Fibroblast of lung (primary cell): Measurements from ENCODE around the gene SPACA9. TPM values are rescaled to one million over a fixed set of nuclear protein-coding genes. Genes with fewer than 3 reads are reported as not detected.

ENCODE experiments used
- DNase-seq, 2 donors: peaks; one replicate each; pipeline versions ENCODE4 v3.0.0 to v3.0.0-alpha.2; 2010; ENCODE audit warnings: low read depth in 2 of 2
- H2AFZ ChIP-seq: 2 replicates; pipeline ENCODE4 v1.5.1; 2012; ENCODE audit warnings: low read length, control low read depth, inconsistent platforms
- H3K27ac ChIP-seq: 2 replicates; pipeline ENCODE4 v1.5.1; 2011; ENCODE audit warnings: low read length, control low read depth; ENCODE audit not compliant: insufficient read depth
- H3K27me3 ChIP-seq: 2 replicates; pipeline ENCODE4 v1.5.1; 2011; ENCODE audit warnings: mild to moderate bottlenecking, low read length; ENCODE audit not compliant: control insufficient read depth, insufficient read depth
- H3K36me3 ChIP-seq: 2 replicates; pipeline ENCODE4 v1.5.1; 2011; ENCODE audit warnings: low read length; ENCODE audit not compliant: control insufficient read depth, insufficient read depth
- H3K4me1 ChIP-seq: 2 replicates; pipeline ENCODE4 v1.5.1; 2011; ENCODE audit warnings: low read length; ENCODE audit not compliant: control insufficient read depth, insufficient read depth; ENCODE audit errors: extremely low read depth
- H3K4me2 ChIP-seq: 2 replicates; pipeline ENCODE4 v1.5.1; 2011; ENCODE audit warnings: low read length, control low read depth; ENCODE audit not compliant: insufficient read depth; ENCODE audit errors: extremely low read depth
- H3K4me3 ChIP-seq, 4 experiments: fragments of 200-600 bp in 1 of 4; sonication (generic) in 1 of 4; replicated peaks in 1 of 4; 2 replicates each; pipeline ENCODE4 v1.5.1; 2011 to 2016; ENCODE audit warnings: low read length in 4 of 4, low read depth in 3 of 4, mild to moderate bottlenecking in 3 of 4, control low read depth in 2 of 4, inconsistent platforms in 1 of 4, mixed read lengths in 1 of 4; ENCODE audit not compliant: insufficient read depth in 1 of 4; ENCODE audit errors: control extremely low read depth in 1 of 4
- H3K79me2 ChIP-seq: 2 replicates; pipeline ENCODE4 v1.5.1; 2012; ENCODE audit warnings: mild to moderate bottlenecking, low read length, inconsistent platforms; ENCODE audit not compliant: control insufficient read depth, insufficient read depth
- H3K9ac ChIP-seq: 2 replicates; pipeline ENCODE4 v1.5.1; 2011; ENCODE audit warnings: mild to moderate bottlenecking, low read length, control low read depth; ENCODE audit not compliant: insufficient read depth
- H3K9me3 ChIP-seq: 2 replicates; pipeline ENCODE4 v1.5.1; 2012; ENCODE audit warnings: low read depth, low read length; ENCODE audit not compliant: control insufficient read depth, insufficient read depth
- H4K20me1 ChIP-seq: 2 replicates; pipeline ENCODE4 v1.5.1; 2011; ENCODE audit warnings: low read length; ENCODE audit not compliant: control insufficient read depth, insufficient read depth; ENCODE audit errors: extremely low read depth
- CTCF ChIP-seq, 2 donors: IDR thresholded peaks in 1 of 2; conservative IDR thresholded peaks in 1 of 2; 1 replicate in 1 of 2; 2 replicates in 1 of 2; pipeline ENCODE4 v1.5.1; 2011 to 2012; ENCODE audit warnings: low read length in 2 of 2, control low read depth in 1 of 2, inconsistent platforms in 1 of 2, low read depth in 1 of 2, mild to moderate bottlenecking in 1 of 2
- EZH2 ChIP-seq: IDR thresholded peaks from 2 replicates; pipeline ENCODE4 v1.5.1; 2012; ENCODE audit warnings: low read length, control low read depth, mild to moderate bottlenecking; ENCODE audit errors: missing control alignments
- polyA plus RNA-seq, 2 donors: library from polyadenylated mRNA; depleted of rRNA in 1 of 2; stranded (reverse) in 1 of 2; unstranded in 1 of 2; fragments of >200 nt; gene quantifications; 2 replicates each; pipeline ENCODE4 v1.2.1, GENCODE V29; 2011 to 2012; ENCODE audit warnings: missing spikeins in 1 of 2
- total RNA-seq: library from RNA; depleted of rRNA; stranded (reverse); fragments of >200 nt; gene quantifications from 2 replicates; pipeline ENCODE4 v1.2.1, GENCODE V29; 2014

SPACA9 gene
- total and polyA plus RNA-seq, 2 donors (not counting 1 experiment from before 2014, with no cell fraction given): 4.3 to 4.4 TPM

DNA sequence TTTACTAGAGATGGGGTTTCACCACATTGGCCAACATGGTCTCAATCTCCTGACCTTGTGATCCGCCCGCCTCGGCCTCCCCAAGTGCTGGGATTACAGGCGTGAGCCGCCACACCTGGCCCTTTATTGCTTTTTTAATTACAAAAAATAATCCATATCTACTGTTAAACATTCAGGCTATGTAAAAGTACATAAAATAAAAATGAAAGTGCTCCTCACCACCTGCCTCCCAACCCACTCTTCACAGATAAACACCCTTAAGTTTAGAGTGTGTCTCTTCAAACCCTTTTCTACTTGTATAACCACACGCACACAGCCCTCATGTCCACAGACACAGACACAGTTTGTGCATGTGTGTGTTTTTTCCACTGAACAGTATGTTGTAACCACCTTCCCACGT lies 49.0 kb downstream of the SPACA9 start:
- H3K36me3 ChIP-seq: peaks cover 8% of the 10 kb centered on the region
- no peak for TF ChIP-seq CTCF (conservative IDR thresholded peaks at IDR 0.05 in 1 of 2, IDR thresholded peaks at IDR 0.05 in 1 of 2; ENCODE audit: low read depth in 1 of 2, low read length in 2 of 2)
- no peak for TF ChIP-seq EZH2
- no peaks in the 10 kb centered on the region for H3K4me1 ChIP-seq

GRCh38 chr9:132931178-132931735 lies 52.6 kb downstream of the SPACA9 start:
- no peaks in the 10 kb centered on the region for H3K4me1 ChIP-seq
- peak; percentile 14 to 42 for DNase-seq
- H3K79me2 ChIP-seq: peaks cover 11% of the 10 kb centered on the region
- H3K27me3 ChIP-seq: no peaks in the 10 kb centered on the region
- H4K20me1 ChIP-seq: no peaks in the 10 kb centered on the region
- no peak overlapping the region for H3K27ac ChIP-seq
- no peak overlapping the region for H3K9ac ChIP-seq
- H3K9me3 ChIP-seq: no peaks in the 10 kb centered on the region
- TF ChIP-seq EZH2 (no peak), CTCF (conservative IDR thresholded peaks at IDR 0.05 in 1 of 2, IDR thresholded peaks at IDR 0.05 in 1 of 2; ENCODE audit: low read depth in 1 of 2, low read length in 2 of 2) (no peak)
- peaks cover 6% of the 10 kb centered on the region for H3K36me3 ChIP-seq
- no peak overlapping the region for H3K4me3 ChIP-seq
- H3K4me2 ChIP-seq: peak overlapping the region; percentile 55
- H2AFZ ChIP-seq: no peak overlapping the region

More for the DNA sequence above, 49.0 kb downstream of the SPACA9 start:
- Histone ChIP-seq H3K9ac (no peak overlapping the region), H3K4me3 (no peak overlapping the region), H3K79me2 (no peaks in the 10 kb centered on the region), H2AFZ (no peak overlapping the region), H3K9me3 (no peaks in the 10 kb centered on the region), H3K27ac (no peak overlapping the region), H3K4me2 (no peak overlapping the region), H4K20me1 (no peaks in the 10 kb centered on the region), H3K27me3 (no peaks in the 10 kb centered on the region)
- DNase-seq: no peak

GRCh38 chr9:132935026-132935425 lies 56.3 kb downstream of the SPACA9 start:
- Histone ChIP-seq H3K4me2 (no peak overlapping the region), H3K79me2 (peaks cover 28% of the 10 kb centered on the region), H3K4me3 (no peak overlapping the region), H4K20me1 (no peaks in the 10 kb centered on the region), H3K4me1 (no peaks in the 10 kb centered on the region), H3K9me3 (no peaks in the 10 kb centered on the region), H3K9ac (no peak overlapping the region), H3K27me3 (no peaks in the 10 kb centered on the region), H2AFZ (no peak overlapping the region), H3K27ac (no peak overlapping the region), H3K36me3 (no peaks in the 10 kb centered on the region)
- TF ChIP-seq CTCF (conservative IDR thresholded peaks at IDR 0.05 in 1 of 2, IDR thresholded peaks at IDR 0.05 in 1 of 2; ENCODE audit: low read depth in 1 of 2, low read length in 2 of 2) (no peak), EZH2 (no peak)
- DNase-seq: no peak
